MM.1S (cell line): ENCODE data around the gene CCDC88A.

Source experiments
- CTCF ChIP-seq: fragments of 300-600 bp; sonication (generic); IDR thresholded peaks from 2 replicates; pipeline ENCODE4 v1.5.1; 2016; ENCODE audit warnings: antibody characterized with exemption, low read length, mixed read lengths
- EZH2 ChIP-seq: fragments of 300-600 bp; sonication (generic); optimal IDR thresholded peaks from 2 replicates; pipeline ENCODE3; 2017; ENCODE audit warnings: low read depth, mild to moderate bottlenecking, antibody characterized with exemption, low read length, mixed read lengths
- EZH2phosphoT487 ChIP-seq: fragments of 300-600 bp; sonication (generic); IDR thresholded peaks from 2 replicates; pipeline ENCODE4 v1.6.1; 2018; ENCODE audit warnings: antibody characterized with exemption, low read length

- no peak for TF ChIP-seq EZH2phosphoT487
- TF ChIP-seq CTCF: no peak
- no peak for TF ChIP-seq EZH2
Measured at GRCh38 chr2:55459714-55460274, 40.1 kb upstream of the CCDC88A start.
